ENCODE data around the gene SLC35F3.

The SLC35F3 gene

DNA sequence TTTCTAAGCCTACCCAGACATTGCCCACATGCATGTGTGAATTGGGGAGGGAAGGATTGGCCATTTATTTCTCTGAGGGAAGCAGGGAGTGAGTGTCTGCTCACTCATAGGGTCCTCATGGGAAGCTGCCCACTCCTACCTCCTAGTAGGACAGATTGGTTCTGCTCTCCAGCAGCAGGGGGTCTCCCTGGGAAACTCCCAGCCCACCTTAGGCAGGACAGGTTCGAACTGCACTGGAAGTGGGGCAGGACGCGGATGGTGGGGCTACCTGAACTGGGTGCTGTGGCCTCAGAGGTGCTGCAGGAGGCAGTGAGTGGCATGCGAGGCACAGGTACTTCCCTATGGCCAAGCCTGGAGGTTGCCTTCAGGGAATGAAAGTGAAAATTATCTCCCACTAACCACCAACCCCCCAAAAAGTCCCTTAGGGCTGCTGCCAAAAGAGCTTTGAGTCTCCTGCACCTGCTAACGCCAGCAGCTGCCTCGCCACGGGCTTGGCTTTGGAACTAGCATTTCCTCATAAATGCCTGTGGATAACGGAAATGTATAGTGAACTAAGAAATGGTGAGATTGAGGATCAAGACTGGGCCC, 311.7 kb downstream of the SLC35F3 start:
- no peak overlapping the region for H3K4me3 ChIP-seq (ENCODE audit: low read length)
- no peak for TF ChIP-seq ZNF274 (IDR thresholded peaks at IDR 0.05; ENCODE audit: low read depth, low read length)

DNA sequence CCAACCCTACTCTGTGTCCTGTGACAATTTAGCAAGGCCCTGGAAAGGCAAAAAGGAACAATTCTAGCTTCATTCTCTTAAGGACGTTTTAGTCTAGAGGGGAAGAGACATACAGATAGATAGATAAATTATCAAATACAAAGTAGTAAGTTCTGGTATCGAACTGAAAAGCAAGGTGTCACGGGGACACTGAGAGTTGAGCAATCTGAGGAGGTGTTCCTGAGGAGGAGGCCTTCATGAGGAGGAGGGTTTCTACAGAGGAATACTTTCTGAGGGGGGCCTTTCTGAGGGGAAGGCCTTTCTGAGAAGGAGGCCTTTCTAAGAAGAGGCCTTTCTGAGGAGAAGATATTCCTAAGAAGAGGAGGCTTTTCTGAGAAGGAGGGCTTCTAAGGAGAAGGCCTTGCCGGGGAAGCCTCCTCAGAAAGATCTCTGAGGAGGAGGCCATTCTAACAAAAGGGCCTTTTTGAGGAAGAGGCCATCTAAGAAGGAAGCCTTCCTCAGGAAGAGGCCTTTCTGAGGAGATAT, 312.9 kb downstream of the SLC35F3 start:
- TF ChIP-seq ZNF274 (IDR thresholded peaks at IDR 0.05; ENCODE audit: low read depth, low read length): no peak

DNA sequence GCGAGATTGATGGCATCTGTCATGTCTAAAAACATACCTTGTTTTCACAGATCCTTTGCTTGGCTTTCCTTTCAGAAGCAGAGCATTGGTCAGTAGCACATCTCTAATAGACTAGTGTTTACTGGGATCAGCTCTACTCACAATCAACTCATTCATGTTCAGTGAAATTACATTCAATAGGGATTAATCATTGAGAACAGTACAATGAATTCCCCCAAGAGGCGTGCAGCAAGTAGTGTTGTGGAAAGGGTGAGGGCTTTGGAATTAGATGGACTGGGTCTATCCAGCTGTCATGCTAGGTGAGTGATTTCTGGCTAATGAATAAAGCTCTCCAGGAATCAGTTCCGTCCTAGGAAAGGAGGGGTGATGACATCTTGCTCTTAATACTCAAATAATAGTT, 313.6 kb downstream of the SLC35F3 start:
- no peak overlapping the region for H3K4me3 ChIP-seq (ENCODE audit: low read length)
- no peak for TF ChIP-seq ZNF274 (IDR thresholded peaks at IDR 0.05; ENCODE audit: low read depth, low read length)

More for the DNA sequence above, 312.9 kb downstream of the SLC35F3 start:
- H3K4me3 ChIP-seq (ENCODE audit: low read length): no peak overlapping the region

DNA sequence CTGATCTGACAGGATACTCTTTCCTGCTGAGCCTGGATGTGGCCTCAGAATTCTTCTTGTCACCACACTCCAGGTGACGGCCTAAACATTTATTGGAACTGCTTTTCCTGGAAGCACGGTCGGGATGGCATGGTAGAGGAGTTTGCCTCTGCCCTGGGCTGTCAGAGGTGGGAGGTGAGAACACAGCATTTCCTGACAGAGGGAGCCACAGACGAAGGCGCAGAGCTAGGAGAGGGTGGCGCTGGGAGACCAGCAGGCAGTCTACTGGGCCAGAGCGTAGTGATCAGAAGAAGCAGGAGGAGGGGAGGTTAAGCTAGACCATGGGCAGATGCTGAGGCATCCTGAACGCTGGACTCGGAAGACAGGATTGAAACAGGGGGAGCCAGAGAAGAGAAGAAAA, 315.2 kb downstream of the SLC35F3 start:
- no peak for TF ChIP-seq ZNF274 (IDR thresholded peaks at IDR 0.05; ENCODE audit: low read depth, low read length)
- H3K4me3 ChIP-seq (ENCODE audit: low read length): no peak overlapping the region

DNA sequence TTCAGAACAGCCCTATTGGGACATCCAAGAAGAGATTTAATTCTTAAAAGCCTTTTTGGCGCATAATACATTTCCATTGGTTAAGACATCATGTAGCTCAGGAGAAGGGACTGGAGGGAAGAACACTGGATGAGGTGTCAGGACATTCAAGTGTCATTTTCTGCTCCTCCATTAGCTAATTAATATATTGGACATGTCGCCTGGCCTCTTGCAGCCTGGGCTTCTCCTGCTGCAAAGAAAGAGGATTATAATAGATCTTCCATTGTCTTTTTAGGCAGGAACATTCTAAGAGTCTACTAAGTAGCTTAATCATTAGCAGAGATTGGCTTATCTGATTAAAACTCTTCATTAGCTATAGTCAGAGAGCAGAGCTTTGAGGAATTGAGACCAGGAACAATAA, 317.1 kb downstream of the SLC35F3 start:
- no peak for TF ChIP-seq ZNF274 (IDR thresholded peaks at IDR 0.05; ENCODE audit: low read depth, low read length)
- no peak overlapping the region for H3K4me3 ChIP-seq (ENCODE audit: low read length)

DNA sequence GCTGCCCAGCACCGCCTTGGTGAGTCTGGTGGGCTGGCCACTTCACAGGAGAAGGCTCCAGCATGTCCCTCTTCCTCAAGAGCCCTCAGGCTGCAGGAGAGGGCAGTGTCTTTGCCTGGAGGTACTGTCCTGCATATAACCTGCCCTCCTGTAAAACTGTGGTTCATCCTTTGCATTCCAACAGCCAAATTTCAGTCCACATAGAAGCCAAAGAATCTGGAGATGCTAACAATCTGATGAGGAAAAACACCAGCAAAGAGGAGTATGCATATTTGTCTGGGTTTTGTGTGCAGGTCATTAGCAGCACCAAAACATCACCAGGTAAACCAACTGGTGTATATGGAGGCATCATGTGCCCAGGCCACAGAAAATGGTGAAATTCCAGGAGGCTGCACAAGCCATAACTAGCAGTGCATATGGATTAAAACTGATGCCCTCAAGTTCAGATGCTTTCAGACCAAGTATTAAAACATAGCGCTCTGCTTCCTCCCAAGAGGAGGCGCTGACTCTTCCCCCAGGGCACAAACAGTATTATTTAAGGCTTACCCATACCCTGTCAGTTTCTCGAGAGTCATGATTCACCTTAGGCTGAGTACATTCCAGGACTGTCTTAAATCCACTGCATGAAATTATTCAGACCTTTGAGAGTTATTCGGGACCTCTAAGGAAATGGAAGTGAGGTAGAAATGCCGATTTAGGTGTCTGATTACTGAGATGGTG, 318.2 kb downstream of the SLC35F3 start:
- no peak overlapping the region for H3K4me3 ChIP-seq (ENCODE audit: low read length)
- no peak for TF ChIP-seq ZNF274 (IDR thresholded peaks at IDR 0.05; ENCODE audit: low read depth, low read length)

DNA sequence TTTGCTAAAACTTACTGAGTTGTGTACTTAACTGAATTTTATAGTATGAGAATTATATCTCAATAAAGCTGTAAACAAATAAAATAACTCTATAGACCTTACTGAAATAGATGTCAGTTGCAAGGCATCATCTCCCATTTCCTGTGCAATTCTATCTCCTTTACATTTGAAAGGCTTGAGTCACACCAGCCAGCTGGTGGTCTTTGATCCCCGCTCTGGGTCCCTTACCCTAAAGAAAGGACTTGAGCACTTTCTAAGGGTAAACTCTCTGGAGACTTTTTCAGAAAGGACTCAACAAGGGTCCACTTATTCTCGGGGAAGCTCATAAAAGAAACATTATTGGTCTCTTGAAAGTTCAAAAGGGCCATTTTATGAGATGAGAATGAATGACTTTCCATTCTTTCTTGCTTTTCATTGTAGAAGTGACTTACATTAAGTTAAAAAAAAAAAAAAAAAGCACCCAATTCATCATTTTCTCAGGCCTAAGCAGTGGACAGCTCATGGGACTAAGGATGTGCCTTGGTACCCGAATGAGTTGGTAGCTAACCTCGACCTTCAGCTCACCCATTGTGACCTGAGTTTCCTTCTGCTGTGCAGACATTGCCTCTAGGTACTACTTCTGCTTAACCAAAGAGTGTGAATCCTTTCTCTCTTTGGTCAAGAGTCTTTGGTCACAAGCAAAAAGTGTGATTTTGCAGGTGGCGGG, 321.8 kb downstream of the SLC35F3 start:
- TF ChIP-seq ZNF274 (IDR thresholded peaks at IDR 0.05; ENCODE audit: low read depth, low read length): no peak

DNA sequence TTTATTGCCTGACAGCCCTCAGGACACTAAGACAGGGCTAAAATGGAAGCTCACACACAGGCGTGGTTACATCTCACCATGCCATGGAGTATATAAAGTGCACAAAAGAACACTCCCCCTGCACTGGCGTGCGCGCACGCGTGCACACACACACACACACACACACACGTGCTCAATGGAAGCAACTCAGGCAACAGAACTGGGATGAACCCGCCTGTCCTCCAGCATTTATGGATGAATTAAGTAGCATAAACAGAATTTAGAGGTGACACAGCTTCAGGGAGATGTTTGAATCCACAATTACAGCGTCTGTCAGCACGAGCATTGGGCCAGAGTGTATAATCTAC, 322.3 kb downstream of the SLC35F3 start:
- H3K4me3 ChIP-seq (ENCODE audit: low read length): no peak overlapping the region
- no peak for TF ChIP-seq ZNF274 (IDR thresholded peaks at IDR 0.05; ENCODE audit: low read depth, low read length)

More for the DNA sequence above, 321.8 kb downstream of the SLC35F3 start:
- H3K4me3 ChIP-seq (ENCODE audit: low read length): no peak overlapping the region

DNA sequence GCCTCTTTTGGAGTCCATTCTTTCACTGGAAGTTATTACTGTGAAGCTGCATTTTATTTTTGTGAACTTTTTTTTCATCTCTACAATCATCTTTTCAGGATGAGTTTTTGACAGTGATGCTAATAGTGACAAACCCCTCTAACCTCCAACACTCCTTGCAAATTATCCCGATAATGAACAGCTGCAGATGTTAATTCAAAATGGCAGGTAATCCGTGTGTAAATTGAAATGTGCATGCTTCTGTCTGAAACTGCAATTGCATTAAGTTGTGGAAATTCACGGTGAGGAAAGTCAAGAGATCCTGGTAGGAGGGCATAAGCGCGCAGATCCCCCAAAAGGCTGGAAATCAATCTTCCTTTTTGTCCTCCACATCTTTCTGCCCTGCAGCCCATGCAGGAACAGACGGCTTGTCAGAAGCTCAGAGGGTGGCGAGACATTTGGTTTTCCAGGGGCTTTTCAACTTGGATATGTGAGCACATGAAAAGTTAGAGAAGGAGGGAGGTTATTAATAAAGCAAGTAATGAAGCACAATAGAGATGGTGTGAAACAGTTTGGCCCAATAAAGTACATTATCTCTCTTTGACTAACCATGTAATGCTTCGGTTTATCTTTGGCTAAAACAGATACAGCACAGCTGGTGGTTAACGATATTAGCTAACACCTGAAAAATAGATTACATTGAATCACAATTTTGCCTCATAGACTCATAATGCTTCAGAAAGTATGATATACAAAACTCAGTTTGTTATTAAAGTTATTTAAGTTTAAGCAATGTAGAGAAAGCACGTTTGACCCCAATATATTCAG, 325.3 kb downstream of the SLC35F3 start:
- no peak for TF ChIP-seq ZNF274 (IDR thresholded peaks at IDR 0.05; ENCODE audit: low read depth, low read length)
- H3K4me3 ChIP-seq (ENCODE audit: low read length): no peak overlapping the region

DNA sequence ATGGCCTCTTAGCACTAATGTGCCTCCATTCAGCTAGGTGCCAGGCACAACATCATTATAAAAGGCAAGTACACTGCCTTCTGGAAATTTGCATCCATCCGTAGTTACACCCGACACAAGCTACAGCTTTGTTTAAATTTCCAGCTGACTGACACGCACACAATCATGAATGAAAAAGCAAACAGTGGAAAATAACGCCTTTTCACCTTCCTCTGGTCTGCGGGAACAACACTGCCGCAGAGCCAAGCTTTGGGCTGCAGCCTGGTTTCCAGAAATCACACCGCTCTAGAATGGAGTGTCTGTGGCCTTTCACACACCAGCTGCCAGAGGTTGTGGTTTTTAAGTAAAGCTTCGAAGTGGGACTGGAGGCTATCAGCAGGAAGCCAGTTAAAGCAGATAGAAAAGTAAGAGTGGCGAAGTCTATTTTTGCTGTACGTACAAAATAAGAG, 326.0 kb downstream of the SLC35F3 start:
- TF ChIP-seq ZNF274 (IDR thresholded peaks at IDR 0.05; ENCODE audit: low read depth, low read length): no peak
- no peak overlapping the region for H3K4me3 ChIP-seq (ENCODE audit: low read length)

DNA sequence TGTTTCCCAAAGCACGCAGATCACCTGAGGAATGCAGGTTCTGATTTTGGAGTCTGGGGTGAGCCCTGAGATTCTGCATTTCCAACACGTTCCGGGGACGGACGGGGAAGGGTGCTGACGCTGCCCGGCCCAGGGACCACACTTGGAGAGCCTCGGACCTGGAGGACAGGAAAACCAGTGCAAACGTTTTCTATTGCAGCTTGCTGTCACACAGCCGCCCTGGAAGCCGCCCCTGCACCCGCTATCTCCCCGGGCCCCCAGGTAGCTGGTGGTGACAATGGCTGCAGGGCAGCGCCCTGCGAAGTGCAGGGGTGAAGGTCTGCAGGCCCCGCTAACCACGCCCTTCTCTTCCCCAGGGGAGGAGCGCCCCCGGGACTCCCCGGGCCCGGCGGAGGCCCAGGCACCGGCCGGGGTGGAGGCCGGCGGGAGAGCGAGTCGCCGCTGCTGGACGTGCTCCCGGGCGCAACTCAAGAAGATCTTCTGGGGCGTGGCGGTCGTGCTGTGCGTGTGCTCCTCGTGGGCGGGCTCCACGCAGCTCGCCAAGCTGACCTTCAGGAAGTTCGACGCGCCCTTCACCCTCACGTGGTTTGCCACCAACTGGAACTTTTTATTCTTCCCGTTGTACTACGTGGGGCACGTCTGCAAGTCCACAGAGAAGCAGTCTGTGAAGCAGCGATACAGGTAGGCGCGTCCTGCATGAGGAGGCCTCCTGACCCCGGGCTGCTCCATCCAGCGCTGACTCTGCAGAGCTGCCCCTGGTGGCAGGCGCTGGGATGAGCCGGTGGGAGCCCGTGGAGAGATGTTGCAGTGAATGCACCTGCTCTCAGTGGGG, 326.8 kb downstream of the SLC35F3 start:
- peak overlapping the region; percentile 8; the same call in 1 of the 2 replicates for H3K4me3 ChIP-seq (ENCODE audit: low read length)

DNA sequence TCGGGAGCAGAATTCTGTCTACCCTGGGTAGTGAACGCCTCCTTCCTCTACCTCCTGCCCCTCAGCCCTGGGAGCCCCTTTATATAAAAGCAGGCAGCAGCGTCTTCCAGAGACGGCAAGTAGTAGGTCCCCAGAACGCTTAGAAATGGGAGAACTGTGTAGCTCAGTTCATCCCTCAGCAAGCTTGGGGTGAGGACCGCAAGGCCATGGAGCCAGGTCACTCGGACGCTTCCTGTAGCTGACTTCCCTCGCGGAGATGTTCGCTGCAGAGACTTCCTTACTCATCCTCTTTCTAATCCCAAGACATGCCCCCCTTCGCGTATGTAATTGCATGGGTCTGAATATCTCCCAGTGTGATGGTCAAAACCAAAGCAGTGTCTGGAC, 327.4 kb downstream of the SLC35F3 start:
- no peak overlapping the region; the same call in 1 of the 2 replicates for H3K4me3 ChIP-seq (ENCODE audit: low read length)
- TF ChIP-seq ZNF274 (IDR thresholded peaks at IDR 0.05; ENCODE audit: low read depth, low read length): no peak

More for the DNA sequence above, 326.8 kb downstream of the SLC35F3 start:
- no peak for TF ChIP-seq ZNF274 (IDR thresholded peaks at IDR 0.05; ENCODE audit: low read depth, low read length)

DNA sequence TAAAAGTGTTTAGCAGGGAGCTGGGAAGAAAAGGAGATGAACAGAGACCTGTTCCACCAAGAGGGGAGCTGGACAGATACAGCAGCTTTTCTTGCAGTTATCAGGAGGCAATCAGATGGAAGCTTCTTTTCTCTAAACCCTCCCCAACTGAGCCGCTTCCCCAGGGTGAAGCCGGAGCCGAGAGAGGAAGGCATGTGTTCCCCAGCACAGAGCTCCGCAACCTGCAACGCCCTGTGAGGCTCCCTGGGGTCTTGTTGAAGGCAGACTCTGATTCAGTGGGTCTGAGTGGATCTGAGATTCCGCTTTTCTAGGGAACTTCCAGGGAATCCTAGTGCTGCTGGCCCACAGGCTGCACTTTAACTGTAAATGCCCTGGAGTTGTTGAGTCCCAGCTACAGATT, 329.7 kb downstream of the SLC35F3 start:
- no peak overlapping the region for H3K4me3 ChIP-seq (ENCODE audit: low read length)
- no peak for TF ChIP-seq ZNF274 (IDR thresholded peaks at IDR 0.05; ENCODE audit: low read depth, low read length)
